Renal pelvis (tissue), 12 donors: ENCODE measurements around the gene GOLGA6B. TPM values are rescaled to one million over a fixed set of nuclear protein-coding genes. Genes with fewer than 3 reads are reported as not detected.
A peak's percentile ranks its signal among the peaks of the same experiment; 100 is the strongest.
"Not testable (repeated sequence)": the region's sequence is repeated elsewhere in the genome, so short reads cannot be mapped to it uniquely, and the experiment has no call there.

Experiments
- DNase-seq: peaks from one replicate; pipeline ENCODE4 v3.0.0-alpha.2; 2013
- long read RNA-seq, 16 experiments: transcript quantifications; one replicate each; lab custom pipeline, GENCODE V29; 2026
- polyA plus RNA-seq, 3 donors: library from polyadenylated mRNA; unstranded; fragments of 120-200 nt; gene quantifications; one replicate each; pipeline ENCODE4 v1.2.1, GENCODE V29; 2013; ENCODE audit not compliant: insufficient read length in 3 of 3

GOLGA6B gene, protein sequence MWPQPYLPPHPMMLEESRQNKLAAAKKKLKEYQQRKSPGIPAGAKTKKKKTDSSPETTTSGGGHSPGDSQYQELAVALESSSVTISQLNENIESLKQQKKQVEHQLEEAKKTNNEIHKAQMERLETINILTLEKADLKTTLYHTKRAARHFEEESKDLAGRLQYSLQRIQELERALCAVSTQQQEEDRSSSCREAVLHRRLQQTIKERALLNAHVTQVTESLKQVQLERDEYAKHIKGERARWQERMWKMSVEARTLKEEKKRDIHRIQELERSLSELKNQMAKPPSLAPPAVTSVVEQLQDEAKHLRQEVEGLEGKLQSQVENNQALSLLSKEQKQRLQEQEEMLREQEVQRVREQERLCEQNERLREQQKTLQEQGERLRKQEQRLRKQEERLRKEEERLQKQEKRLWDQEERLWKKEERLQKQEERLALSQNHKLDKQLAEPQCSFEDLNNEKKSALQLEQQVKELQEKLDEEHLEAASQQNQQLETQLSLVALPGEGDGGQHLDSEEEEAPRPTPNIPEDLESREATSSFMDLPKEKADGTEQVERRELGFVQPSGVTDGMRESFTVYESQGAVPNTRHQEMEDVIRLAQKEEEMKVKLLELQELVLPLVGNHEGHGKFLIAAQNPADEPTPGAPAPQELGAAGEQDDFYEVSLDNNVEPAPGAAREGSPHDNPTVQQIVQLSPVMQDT
- under 1 TPM in 1 of 3 donors, not detected in 2; 0.17 TPM for polyA plus RNA-seq
- long read RNA-seq, donor 1: 0 reads
- long read RNA-seq, donor 2: 0 reads
- long read RNA-seq, donor 3: 0 reads
- long read RNA-seq, donor 4: 0 reads
- long read RNA-seq, donor 5: 0 reads
- long read RNA-seq, donor 6: 0 reads
- long read RNA-seq, donor 7: 0 reads
- long read RNA-seq, donor 8: 0 reads
- long read RNA-seq, donor 9: 0 reads
- long read RNA-seq, donor 10: 0 reads
- long read RNA-seq, donor 11: 0 reads
- long read RNA-seq, donor 12: 0 reads
- long read RNA-seq, donor 13: 0 reads
- long read RNA-seq, donor 14: 0 reads
- long read RNA-seq, donor 15: 0 reads
- long read RNA-seq, donor 16: 0 reads

DNA sequence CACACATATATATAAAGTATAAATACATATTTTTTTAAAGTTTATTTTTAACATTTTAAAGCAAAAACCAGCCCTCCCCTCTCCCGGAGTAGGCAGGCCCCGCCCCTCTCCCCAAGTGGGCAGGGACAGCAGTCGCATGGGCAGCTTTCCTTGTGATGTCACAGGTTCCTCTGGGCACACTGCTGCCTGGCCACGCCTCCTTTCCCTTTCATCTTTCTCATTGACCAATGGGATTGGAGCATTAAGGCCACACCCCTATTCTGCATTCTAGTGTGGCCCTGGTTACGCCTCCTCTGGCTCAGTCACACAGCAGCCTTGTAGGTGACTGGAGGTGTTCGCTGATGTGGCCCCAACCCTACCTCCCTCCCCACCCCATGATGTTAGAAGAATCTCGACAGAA is at the start of gene GOLGA6B:
Gene GOLGA6B, plus strand, starts transcription at position 301 of the 400 bp plus-strand sequence. Its CDS starts 41 bp downstream, at position 342.
- DNase-seq: not testable (repeated sequence)

DNA sequence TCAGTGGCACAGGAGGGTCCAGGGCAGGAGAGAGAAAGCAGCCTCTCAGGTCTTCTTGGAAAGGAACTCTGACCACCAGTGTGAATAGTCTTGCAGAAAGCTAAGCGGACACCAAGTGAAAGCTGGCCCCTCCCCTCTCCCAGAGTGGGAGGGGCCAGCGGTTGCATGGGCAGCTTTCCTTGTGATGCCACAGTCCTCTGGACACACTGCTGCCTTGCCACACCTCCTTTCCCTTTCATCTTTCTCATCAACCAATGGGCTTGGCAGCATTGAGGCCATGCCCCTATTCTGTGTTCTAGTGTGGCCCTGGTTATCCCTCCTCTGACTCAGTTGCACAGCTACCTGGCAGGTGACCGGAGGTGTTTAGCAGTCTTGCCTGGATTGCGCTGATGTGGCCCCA is 49.7 kb upstream of the GOLGA6B start:
- DNase-seq: no peak

DNA sequence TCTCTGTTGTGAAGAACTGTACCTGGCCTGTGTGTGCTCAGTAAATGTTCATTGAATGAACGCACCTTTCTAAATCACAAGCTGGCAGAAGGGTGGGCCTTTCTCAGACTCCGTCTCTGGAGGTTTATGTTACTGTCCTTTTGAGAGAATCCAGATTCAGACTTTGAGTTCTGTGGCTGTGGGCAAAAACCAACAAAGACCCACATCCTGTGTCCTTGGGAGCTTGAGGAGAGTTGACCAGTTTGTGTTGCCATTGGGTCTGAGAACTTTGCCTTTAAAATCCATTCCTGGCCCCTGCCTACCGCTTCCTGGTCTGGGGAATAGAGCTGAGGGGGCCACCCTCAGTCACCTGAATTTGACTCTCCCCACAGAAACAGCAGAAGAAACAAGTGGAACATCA is 46.4 kb upstream of the GOLGA6B start:
- DNase-seq: not testable (repeated sequence)

DNA sequence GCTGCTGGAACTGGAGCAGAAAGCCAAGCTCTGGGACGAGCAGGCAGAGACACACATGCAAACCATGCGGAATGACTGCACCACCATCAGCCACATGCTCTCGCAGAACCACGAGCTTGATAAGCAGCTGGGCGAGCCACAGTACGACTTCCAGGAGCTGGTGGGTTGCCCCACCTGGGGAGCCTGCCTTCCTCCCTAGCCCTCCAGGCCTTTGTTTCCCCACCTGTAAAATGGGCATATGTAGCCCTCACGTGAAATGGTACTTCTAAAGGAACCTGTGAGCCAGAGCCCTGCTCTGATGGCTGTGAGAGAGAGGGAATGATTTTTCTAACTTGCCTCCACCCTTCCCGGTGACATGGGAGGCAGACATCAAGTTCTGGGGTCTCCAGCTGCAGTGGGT is 44.6 kb upstream of the GOLGA6B start:
- DNase-seq: no peak

DNA sequence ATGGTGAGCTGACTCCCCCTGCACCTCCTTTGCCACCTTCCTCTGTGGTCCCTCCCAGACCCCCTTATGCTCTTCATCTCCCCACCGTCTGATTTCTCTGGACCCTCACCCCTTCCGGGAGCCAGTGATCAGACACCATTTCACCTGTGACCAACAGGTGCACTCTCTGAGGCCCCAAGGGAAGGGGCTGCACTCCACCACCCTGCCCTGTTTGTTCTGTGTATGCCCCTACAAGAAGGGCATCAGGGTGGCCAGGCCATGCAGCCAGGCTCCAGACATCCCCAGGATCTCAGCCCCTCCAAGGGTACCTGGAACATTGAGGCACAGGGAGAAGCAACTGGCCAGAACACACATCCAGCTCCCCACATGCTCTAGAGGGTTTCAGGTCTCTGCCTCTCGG is 42.2 kb upstream of the GOLGA6B start:
- not testable (repeated sequence) for DNase-seq

DNA sequence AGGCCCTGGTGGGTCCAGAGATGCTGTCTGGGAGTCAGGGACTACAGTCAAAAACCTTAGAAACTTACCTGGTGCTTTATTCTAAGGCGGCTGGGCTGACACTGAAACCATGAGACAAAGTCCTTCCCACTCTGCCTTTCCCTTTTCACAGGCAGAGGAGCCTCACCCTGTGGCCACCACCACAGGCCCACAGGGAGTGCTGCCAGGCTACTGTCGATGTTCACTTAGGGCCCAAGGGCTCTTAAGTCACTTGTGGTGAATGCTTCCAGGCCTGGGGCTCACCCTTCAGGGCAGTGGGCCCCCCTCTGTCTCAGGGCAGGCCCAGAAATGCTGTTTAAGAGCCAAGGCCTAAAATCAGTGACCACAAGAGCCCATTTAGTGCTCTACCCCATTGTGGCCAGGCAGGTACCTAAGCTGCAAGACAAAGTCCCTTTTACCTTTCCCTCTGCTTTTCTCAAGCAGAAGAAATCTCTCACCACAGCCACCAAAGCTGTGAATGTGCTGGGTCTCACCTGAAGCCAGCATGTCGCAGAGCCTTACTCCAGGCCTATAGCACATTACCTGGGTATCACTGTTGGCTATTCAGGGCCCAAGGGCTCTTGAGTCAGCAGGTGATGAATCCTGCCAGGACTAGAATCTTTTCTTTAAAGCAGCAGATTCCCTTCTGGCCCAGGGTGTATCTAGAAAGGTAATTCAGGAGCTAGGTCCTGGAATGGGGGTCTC is 39.5 kb upstream of the GOLGA6B start:
- no peak for DNase-seq

DNA sequence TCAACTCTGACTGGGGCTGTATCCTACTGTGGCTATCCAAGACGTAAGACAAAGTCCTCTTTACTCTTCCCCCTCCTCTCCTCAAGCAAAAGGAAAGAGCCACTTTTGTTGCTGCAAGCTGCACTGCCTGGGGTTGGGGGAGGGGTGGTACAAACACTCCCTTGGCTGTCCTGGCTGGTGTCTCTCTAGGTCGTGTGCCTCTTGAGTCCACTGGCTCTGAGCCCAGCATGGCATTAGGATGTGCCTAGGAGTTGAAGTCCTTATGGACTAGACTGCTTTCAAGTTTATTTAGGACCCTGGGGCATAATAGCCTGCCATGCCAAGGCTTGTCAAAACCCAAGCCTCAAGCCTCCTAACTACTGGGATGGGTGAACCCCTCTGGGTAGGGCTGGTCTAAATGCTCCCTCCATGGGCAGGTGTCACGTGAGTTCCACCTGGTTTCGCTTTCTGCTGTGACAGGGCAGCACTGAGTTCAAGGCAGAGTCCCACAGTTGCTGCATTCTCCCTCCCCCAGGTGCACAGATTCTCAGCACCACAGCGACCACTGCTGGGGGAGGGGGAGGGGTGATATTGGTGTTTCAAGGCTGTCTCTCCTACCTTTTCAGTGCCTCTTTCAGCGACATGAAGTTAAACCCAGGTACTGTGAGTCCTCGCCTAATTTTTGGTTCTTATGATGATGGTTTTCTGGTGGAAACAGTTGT is 38.8 kb upstream of the GOLGA6B start:
- not testable (repeated sequence) for DNase-seq

DNA sequence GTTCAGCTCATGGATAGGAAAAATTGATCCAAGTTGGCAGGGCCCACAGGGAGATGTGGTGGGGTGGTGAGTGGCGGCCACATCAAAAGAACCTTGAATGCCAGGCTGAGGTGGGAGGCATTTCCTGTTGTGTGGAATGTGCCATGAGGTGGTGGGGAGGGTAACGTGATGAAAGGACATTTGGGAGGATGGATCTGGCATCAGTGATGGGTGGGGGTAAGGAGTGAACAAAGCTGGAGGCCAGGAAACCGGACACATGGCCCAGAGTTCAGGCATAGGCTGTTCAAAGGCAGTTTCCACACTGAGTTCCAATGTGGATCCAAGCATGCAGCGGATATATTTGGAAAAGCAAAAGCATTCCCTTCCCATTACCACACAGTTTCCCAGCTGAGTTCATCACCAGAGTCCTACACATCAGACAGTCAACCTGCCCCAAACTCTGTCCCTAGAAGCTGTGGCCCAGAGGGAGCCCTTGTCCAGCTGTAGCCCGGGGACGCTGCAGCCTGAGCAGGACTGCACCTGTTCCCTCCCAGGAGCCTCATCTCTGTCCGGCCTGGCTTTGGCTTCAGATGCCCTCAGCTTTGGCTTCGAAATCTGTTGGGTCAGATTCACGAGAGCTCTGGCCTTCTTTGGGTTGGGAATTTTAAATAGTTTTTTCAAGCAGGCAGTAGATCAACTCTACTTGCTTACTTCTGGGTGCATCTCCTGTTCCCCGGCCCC is 37.8 kb upstream of the GOLGA6B start:
- DNase-seq: no peak

DNA sequence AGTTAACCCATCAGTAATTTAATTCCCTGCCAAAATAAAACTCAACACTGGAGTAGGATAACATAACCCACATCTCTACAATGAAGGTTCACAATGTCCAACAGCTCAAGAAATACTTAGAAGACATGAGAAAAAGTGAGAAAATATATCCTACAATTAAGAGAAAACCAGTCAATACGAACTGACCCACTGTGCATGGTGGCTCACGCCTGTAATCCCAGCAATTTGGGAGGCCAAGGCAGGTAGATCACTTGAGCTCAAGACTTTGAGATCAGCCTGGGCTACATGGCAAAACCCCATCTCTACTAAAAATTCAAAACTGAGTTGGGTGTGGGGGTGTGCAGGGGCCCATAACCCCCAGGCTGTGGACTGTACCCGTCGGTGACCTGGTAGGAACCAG is 30.6 kb upstream of the GOLGA6B start:
- DNase-seq: not testable (repeated sequence)

DNA sequence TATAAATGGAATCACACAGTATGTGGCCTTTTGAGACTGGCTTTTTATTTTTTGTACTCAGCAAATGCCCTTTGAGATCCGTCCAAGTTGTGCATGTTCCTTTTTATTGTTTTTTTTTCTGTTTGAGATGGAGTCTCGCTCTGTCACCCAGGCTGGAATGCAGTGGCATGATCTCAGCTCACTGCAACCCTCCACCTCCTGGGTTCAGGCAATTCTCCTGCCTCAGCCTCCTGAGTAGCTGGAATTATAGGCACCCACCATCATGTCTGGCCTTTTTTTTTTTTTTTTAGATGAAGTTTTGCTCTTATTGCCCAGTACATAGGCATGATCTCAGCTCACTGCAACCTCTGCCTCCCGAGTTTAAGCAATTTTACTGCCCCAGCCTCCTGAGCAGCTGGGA is 28.3 kb upstream of the GOLGA6B start:
- not testable (repeated sequence) for DNase-seq

DNA sequence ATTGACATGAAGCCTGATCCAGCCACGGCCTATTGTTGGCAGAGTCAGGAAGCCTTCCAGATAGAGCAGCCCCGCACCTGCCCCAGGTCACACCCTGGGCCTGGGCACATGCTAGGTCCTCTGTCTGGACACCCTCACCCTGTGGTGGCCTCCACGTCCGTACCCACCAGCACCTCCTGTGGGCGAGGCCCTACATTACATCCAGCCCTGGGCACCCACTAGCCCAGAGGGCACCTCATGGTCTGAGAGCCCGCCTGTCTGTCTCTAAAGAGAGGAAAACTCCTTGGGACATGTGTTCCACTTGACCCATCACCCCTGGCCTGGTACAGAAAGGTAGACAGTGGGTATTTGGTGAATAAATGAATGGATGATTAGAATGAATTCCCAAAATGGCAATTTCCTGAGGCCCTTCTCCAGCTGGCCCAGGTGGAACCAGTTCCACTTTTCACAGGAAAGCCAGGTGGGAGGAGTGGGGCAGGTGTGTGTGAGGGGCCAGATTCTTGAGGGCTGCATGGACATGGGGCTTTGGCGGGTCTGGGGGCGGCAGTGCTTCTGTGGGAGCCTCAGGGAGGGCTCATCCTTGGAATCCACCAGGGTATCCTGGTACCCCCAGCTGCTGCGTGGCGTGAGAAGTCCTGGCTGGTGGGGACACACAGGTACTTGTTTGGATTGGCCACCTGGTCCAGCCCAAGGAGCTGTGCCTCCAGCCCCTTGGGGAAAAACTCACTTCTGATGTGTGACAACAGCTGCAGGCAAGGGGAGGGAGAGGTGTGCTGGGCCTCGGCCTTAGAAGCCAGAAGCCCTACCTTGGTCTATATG is 26.0 kb upstream of the GOLGA6B start:
- DNase-seq: not testable (repeated sequence)

DNA sequence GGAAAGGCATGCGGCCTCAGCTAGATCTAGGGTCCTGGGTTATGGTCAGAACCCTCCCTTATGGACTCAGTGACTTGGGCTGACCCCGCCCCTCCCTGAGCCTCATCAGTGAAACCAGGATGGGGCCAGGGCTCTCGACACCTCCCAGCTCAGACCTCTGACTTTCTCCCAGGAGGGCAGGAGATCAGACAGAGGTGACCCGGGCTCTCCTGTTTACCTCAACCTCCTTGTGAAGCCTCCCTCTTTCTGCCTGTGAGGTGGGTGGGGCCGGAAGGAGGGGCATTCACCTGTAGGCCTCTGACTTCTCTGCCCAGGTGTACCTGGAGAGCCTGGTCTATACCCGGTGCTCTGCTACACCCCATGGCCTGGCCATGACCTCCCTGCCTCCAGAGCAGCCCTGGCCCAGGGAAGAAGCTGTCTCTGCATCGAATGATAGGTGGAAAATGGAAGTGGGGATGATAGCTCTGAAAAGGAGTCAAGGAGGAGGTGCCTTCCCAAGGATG is 25.4 kb upstream of the GOLGA6B start:
- not testable (repeated sequence) for DNase-seq

DNA sequence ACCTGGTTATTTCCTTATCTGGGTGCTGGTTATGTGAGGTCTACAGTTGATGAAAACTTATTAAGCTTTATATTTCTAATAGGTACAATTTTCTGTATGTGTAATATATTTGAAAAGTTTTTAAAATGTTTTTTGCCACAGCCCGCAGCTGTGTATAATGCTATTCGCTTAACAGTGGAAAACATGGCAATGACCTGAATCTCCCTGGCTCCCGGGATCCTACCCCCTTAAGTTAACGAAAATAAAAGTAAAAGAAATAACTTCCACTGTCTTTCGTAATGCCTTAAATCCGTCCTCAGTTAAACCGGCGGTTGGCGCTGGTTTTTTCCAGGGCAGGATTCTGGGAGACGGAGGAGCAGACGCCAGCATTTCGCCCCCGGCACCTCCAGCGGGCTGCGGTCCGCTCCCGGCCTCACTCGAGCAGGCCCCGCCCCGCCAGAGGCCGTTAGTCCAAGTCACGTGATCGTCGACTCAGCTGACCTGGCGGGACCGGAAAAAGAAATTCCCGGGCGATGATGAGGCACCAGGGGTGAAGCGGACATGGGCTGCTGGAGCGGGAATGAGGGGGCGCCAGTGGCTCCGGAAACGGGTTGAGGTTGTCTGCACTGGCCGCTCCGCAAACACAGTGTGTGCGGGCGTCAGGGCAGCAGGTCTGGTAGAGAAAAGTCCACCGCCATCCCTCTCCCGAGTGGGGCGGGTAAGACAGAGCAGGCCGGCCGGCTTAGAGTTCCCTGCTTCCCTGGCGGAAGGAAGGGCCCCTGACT is 17.8 kb upstream of the GOLGA6B start:
- peak; percentile 28 for DNase-seq

DNA sequence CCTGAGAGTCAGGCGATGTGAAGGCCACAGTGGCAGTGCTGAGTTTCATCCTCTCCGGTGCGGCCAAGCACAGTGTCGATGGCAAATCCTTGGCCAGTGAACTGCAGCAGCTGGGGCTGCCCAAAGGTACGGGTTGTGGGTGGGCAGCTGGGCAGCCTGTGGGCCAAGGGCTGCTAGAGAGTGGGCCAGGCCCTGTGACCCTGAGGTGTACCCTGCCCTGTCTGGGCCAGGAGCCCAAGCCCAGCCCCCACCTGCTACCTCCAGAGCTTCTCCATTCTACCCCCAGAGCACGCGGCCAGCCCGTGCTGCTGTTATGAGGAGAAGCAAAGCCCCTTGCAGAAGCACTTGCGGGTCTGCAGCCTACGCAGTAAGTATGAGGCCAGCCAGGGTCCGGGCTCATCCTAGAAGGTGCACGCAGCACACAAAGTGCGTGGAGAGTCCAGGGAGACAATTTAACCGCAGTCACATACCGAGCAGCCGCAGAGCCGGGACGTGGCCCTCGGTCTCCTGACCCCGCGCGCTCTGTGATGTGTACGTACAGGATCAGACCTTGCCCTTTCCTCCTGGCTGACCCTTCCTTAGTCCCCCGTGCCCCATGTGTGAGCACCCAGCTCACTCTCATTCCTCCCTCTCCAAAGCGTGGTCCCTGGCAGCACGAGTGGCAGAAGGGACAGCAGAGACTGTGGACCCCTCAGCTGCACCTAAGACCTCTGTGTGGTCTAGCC is 14.6 kb upstream of the GOLGA6B start:
- DNase-seq: not testable (repeated sequence)

DNA sequence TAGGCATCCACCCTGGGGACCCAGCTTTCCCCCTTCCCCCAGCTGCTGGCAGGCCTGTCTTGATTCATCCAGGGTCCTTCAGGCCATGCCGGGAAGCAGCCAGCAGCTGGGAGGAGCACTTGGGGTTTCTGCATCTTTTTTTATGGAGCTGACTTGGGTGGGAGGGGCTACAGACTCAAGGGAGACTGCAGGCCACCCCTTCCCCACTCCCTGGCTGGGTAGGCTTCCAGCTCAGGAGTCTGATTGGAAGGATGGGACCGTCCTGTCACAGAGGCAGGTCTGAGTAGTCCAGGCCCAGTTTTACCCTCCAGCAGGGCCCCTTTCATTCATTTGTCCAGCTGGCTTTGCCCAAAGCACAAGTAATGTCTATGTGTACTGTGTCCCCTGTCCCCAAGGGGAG is 12.2 kb upstream of the GOLGA6B start:
- DNase-seq: not testable (repeated sequence)

DNA sequence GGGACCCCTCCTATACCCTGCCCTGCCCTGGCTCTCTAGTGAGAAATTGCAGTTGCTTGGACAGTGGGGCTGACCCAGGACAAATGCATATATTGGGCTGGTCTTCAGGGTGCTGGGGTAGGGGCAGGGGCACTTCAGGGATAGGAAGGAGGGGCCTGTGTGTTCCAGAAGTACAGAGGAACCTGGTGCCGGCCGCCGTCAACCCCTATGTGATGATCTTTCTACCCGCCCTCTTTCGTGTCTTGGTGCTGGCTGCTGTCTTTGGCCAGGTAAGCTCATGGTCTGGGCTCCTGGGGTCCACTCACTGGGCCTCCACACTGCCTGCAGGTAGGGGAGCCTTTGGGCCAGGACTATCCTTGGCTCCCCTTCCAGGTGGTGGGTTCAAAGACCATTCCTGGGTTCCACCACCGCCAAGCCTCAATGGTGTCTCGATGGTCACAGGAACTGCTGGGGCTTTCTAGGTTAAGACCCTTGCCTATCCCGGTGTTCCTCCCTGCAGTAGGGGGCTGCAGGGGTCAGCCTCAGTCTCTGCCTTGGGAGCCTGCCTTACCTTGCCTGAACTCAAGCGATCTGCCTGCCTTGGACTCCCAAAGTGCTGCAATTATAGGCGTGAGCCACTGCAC is 5.8 kb upstream of the GOLGA6B start:
- DNase-seq: not testable (repeated sequence)

DNA sequence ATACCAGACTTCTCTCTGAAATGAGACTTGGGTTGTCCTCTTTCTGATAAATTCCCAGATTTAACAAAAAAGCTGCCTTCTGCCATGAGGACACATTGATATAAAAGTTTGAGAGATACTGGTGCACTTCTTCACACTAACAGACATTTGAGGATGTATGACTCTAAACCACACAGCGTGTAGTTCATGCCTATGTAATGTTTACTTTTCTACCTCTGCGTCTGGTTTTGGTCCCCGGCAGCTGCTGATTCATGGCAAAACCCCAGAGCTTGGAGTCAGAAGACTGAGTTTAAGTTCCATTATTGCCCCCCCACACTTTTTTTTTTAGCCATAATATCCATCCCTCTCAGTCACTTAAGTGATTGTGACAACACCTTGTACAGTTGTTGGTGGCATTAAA is 1.5 kb downstream of the GOLGA6B start:
- DNase-seq: not testable (repeated sequence)
